Endodermal cell (in vitro differentiated cells): ENCODE data around the gene RBM42. TPM values are rescaled to one million over a fixed set of nuclear protein-coding genes. Genes with fewer than 3 reads are reported as not detected.
"Not testable (repeated sequence)": the region's sequence is repeated elsewhere in the genome, so short reads cannot be mapped to it uniquely, and the experiment has no call there.

Experiments used
- DNase-seq: peaks from one replicate; pipeline ENCODE4 v3.0.0-alpha.2; 2017
- H3K27ac ChIP-seq: 2 replicates; pipeline ENCODE4 v1.5.1; 2013; ENCODE audit warnings: mild to moderate bottlenecking, low read depth, low read length, moderate library complexity
- H3K27me3 ChIP-seq: 2 replicates; pipeline ENCODE4 v1.6.1; 2013; ENCODE audit warnings: mild to moderate bottlenecking, low read length, moderate library complexity; ENCODE audit not compliant: insufficient read depth, control insufficient read depth, poor library complexity, severe bottlenecking
- H3K36me3 ChIP-seq: 2 replicates; pipeline ENCODE4 v1.7.0; 2013; ENCODE audit warnings: mild to moderate bottlenecking, low read length, moderate library complexity; ENCODE audit not compliant: control insufficient read depth, insufficient read depth
- H3K4me1 ChIP-seq: one replicate; pipeline ENCODE4 v1.7.0; 2013; ENCODE audit warnings: low read length; ENCODE audit not compliant: control insufficient read depth, insufficient read depth
- H3K4me3 ChIP-seq: 2 replicates; pipeline ENCODE4 v1.5.1; 2013; ENCODE audit warnings: mild to moderate bottlenecking, low read length, moderate library complexity
- H3K9ac ChIP-seq: 2 replicates; pipeline ENCODE4 v1.6.1; 2013; ENCODE audit warnings: mild to moderate bottlenecking, low read length, moderate library complexity; ENCODE audit not compliant: poor library complexity, severe bottlenecking; ENCODE audit errors: extremely low read depth
- H3K9me3 ChIP-seq: 2 replicates; pipeline ENCODE4 v1.6.1; 2013; ENCODE audit warnings: mild to moderate bottlenecking, low read length, moderate library complexity; ENCODE audit not compliant: control insufficient read depth
- H3K27ac Mint-ChIP-seq: 2 replicates; pipeline ENCODE4 v1.8.0; 2020; ENCODE audit warnings: mixed read lengths
- H3K27me3 Mint-ChIP-seq: 2 replicates; pipeline ENCODE4 v1.8.0; 2021; ENCODE audit warnings: mild to moderate bottlenecking, mixed read lengths; ENCODE audit not compliant: insufficient read depth
- H3K36me3 Mint-ChIP-seq: 2 replicates; pipeline ENCODE4 v1.8.0; 2020; ENCODE audit warnings: low read depth, mixed read lengths
- H3K4me1 Mint-ChIP-seq: 2 replicates; pipeline ENCODE4 v1.8.0; 2020; ENCODE audit warnings: mixed read lengths
- H3K4me3 Mint-ChIP-seq: 2 replicates; pipeline ENCODE4 v1.8.0; 2020; ENCODE audit warnings: mild to moderate bottlenecking, moderate library complexity, mixed read lengths
- H3K9me3 Mint-ChIP-seq: 2 replicates; pipeline ENCODE4 v1.8.0; 2020; ENCODE audit warnings: mild to moderate bottlenecking, mixed read lengths
- WGBS, 2 experiments: methylation state at CpG; one replicate each; pipeline versions ENCODE4 v1.1.5 to v1.1.7; 2013; ENCODE audit warnings: missing lambda C conversion rate in 2 of 2, mixed read lengths in 1 of 2; ENCODE audit not compliant: insufficient coverage in 1 of 2, insufficient read length in 1 of 2; 5-methylcytosine and 5-hydroxymethylcytosine counted together
- total RNA-seq, 2 donors: library from RNA; stranded (reverse); fragmentation: NEBNext Ultra II Directional in 1 of 2; extraction: Animal tissue kit (Norgen Biotek cat#: 25700) in 1 of 2; gene quantifications; 2 replicates in 1 of 2; 3 replicates in 1 of 2; pipeline ENCODE4 v1.2.1, GENCODE V29; 2021
- TF ChIP-seq, protein P1 (sequence below): fragments of 200-600 bp; sonication (generic); conservative IDR thresholded peaks from 2 replicates; pipeline ENCODE4 v1.5.0; 2021; ENCODE audit warnings: antibody characterized with exemption, mild to moderate bottlenecking

RBM42 gene
- total RNA-seq, 2 donors from 2014 or later = 81.1 to 89.2 TPM

GRCh38 chr19:35592226-35592625 lies 36.6 kb upstream of the RBM42 start:
- Histone ChIP-seq H3K36me3 (no peaks in the 10 kb centered on the region), H3K4me1 (no peaks in the 10 kb centered on the region), H3K4me3 (no peak overlapping the region), H3K27me3 (no peaks in the 10 kb centered on the region), H3K9me3 (no peaks in the 10 kb centered on the region), H3K9ac (no peak overlapping the region), H3K27ac (no peak overlapping the region)
- H3K36me3 Mint-ChIP-seq = no peaks in the 10 kb centered on the region
- no peak overlapping the region for H3K27ac Mint-ChIP-seq
- no peaks in the 10 kb centered on the region for H3K4me1 Mint-ChIP-seq
- 40 to 44% methylated on average over 7 to 8 of the region's 8 CpGs for WGBS, 2 experiments
- H3K4me3 Mint-ChIP-seq = no peak overlapping the region
- peak; percentile 76 for DNase-seq
- peaks cover 13% of the 10 kb centered on the region for H3K27me3 Mint-ChIP-seq
- TF ChIP-seq, protein P1, sequence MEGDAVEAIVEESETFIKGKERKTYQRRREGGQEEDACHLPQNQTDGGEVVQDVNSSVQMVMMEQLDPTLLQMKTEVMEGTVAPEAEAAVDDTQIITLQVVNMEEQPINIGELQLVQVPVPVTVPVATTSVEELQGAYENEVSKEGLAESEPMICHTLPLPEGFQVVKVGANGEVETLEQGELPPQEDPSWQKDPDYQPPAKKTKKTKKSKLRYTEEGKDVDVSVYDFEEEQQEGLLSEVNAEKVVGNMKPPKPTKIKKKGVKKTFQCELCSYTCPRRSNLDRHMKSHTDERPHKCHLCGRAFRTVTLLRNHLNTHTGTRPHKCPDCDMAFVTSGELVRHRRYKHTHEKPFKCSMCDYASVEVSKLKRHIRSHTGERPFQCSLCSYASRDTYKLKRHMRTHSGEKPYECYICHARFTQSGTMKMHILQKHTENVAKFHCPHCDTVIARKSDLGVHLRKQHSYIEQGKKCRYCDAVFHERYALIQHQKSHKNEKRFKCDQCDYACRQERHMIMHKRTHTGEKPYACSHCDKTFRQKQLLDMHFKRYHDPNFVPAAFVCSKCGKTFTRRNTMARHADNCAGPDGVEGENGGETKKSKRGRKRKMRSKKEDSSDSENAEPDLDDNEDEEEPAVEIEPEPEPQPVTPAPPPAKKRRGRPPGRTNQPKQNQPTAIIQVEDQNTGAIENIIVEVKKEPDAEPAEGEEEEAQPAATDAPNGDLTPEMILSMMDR = peak; percentile 84
- no peaks in the 10 kb centered on the region for H3K9me3 Mint-ChIP-seq

GRCh38 chr19:35595026-35595425 lies 33.8 kb upstream of the RBM42 start:
- H3K36me3 ChIP-seq, H3K27ac ChIP-seq, H3K9me3 ChIP-seq, H3K27me3 ChIP-seq, H3K4me1 Mint-ChIP-seq, DNase-seq, H3K4me3 Mint-ChIP-seq, H3K36me3 Mint-ChIP-seq, H3K9ac ChIP-seq, H3K4me3 ChIP-seq, H3K27me3 Mint-ChIP-seq, H3K27ac Mint-ChIP-seq, H3K9me3 Mint-ChIP-seq, H3K4me1 ChIP-seq: not testable (repeated sequence)
- 77 to 95% methylated on average over 3 of the region's 3 CpGs for WGBS, 2 experiments

- Mint-ChIP-seq H3K4me3 (no peak overlapping the region), H3K27ac (no peak overlapping the region), H3K36me3 (no peaks in the 10 kb centered on the region), H3K9me3 (no peaks in the 10 kb centered on the region), H3K4me1 (no peaks in the 10 kb centered on the region), H3K27me3 (peaks cover 4% of the 10 kb centered on the region)
- TF ChIP-seq, protein P1 = no peak
- H3K36me3 ChIP-seq = no peaks in the 10 kb centered on the region
- WGBS, 2 experiments = 100% methylated on average over 1 of the region's 1 CpG
- no peaks in the 10 kb centered on the region for H3K27me3 ChIP-seq
- DNase-seq = no peak
- no peaks in the 10 kb centered on the region for H3K9me3 ChIP-seq
- no peak overlapping the region for H3K4me3 ChIP-seq
- H3K9ac ChIP-seq = no peak overlapping the region
- no peaks in the 10 kb centered on the region for H3K4me1 ChIP-seq
- H3K27ac ChIP-seq = no peak overlapping the region
Observed at GRCh38 chr19:35595928-35596327, 32.9 kb upstream of the RBM42 start.

GRCh38 chr19:35596366-35596999 lies 32.4 kb upstream of the RBM42 start:
- no peaks in the 10 kb centered on the region for H3K9me3 Mint-ChIP-seq
- no peaks in the 10 kb centered on the region for H3K4me1 ChIP-seq
- no peaks in the 10 kb centered on the region for H3K27me3 ChIP-seq
- TF ChIP-seq, protein P1 = no peak
- 95 to 96% methylated on average over 4 of the region's 4 CpGs for WGBS, 2 experiments
- peaks cover 4% of the 10 kb centered on the region for H3K27me3 Mint-ChIP-seq
- no peak overlapping the region for H3K4me3 ChIP-seq
- no peak overlapping the region for H3K4me3 Mint-ChIP-seq
- no peaks in the 10 kb centered on the region for H3K4me1 Mint-ChIP-seq
- H3K9me3 ChIP-seq = no peaks in the 10 kb centered on the region
- H3K36me3 ChIP-seq = no peaks in the 10 kb centered on the region
- DNase-seq = peak; percentile 64
- H3K9ac ChIP-seq = no peak overlapping the region
- H3K27ac Mint-ChIP-seq = no peak overlapping the region
- no peaks in the 10 kb centered on the region for H3K36me3 Mint-ChIP-seq
- H3K27ac ChIP-seq = no peak overlapping the region
